ENCODE results near the gene EPHA10. TPM values are rescaled to one million over a fixed set of nuclear protein-coding genes. Genes with fewer than 3 reads are reported as not detected.

The EPHA10 gene
- total RNA-seq, 2 experiments from 2014 or later, result 0.48 to 0.92 TPM

- DNase-seq, result no peak
- no peaks in the 10 kb centered on the region for H3K36me3 Mint-ChIP-seq
- H3K9me3 Mint-ChIP-seq, result no peaks in the 10 kb centered on the region
- H3K27me3 Mint-ChIP-seq, result no peaks in the 10 kb centered on the region
- POLR2A ChIA-PET, result interaction anchor here (0.5 to 1.0 kb wide), 2 partner anchors 11 to 191 kb away, joined by 3 read pairs; no protein-coding TSS in a partner anchor
- no peaks in the 10 kb centered on the region for H3K4me1 Mint-ChIP-seq (ENCODE audit: low read depth)
- no peak overlapping the region for H3K27ac Mint-ChIP-seq
- intact Hi-C loops (cut with micrococcal nuclease), result no loop called here
- no peak overlapping the region for H3K4me3 Mint-ChIP-seq
- CTCF ChIA-PET, result no interaction called here
Measured at GRCh38 chr1:37718181-37718900, 46.6 kb downstream of the EPHA10 start.

- intact Hi-C loops (cut with micrococcal nuclease), result no loop called here
- Mint-ChIP-seq H3K36me3 (no peaks in the 10 kb centered on the region), H3K27ac (no peak overlapping the region), H3K9me3 (no peaks in the 10 kb centered on the region), H3K4me3 (no peak overlapping the region), H3K4me1 (ENCODE audit: low read depth) (no peaks in the 10 kb centered on the region), H3K27me3 (no peaks in the 10 kb centered on the region)
- CTCF ChIA-PET, result no interaction called here
- no peak for DNase-seq
- POLR2A ChIA-PET, result interaction anchor here (1.0 kb wide), 1 partner anchor 10 kb away, joined by 3 read pairs; no protein-coding TSS in a partner anchor
Measured at GRCh38 chr1:37717631-37718030, 47.3 kb downstream of the EPHA10 start.

- H3K4me3 Mint-ChIP-seq, result no peak overlapping the region
- H3K27me3 Mint-ChIP-seq, result no peaks in the 10 kb centered on the region
- ChIA-PET CTCF (no interaction called here), POLR2A (no interaction called here)
- H3K36me3 Mint-ChIP-seq, result no peaks in the 10 kb centered on the region
- no peaks in the 10 kb centered on the region for H3K4me1 Mint-ChIP-seq (ENCODE audit: low read depth)
- H3K9me3 Mint-ChIP-seq, result no peaks in the 10 kb centered on the region
- H3K27ac Mint-ChIP-seq, result no peak overlapping the region
- no peak for DNase-seq
- intact Hi-C loops (cut with micrococcal nuclease), result no loop called here
Measured at GRCh38 chr1:37716321-37716720, 48.6 kb downstream of the EPHA10 start.

GRCh38 chr1:37714689-37715088 is 50.2 kb downstream of the EPHA10 start:
- H3K4me1 Mint-ChIP-seq (ENCODE audit: low read depth), result no peaks in the 10 kb centered on the region
- H3K27me3 Mint-ChIP-seq, result no peaks in the 10 kb centered on the region
- H3K9me3 Mint-ChIP-seq, result no peaks in the 10 kb centered on the region
- H3K4me3 Mint-ChIP-seq, result no peak overlapping the region
- DNase-seq, result no peak
- intact Hi-C loops (cut with micrococcal nuclease), result no loop called here
- peaks cover 1% of the 10 kb centered on the region for H3K36me3 Mint-ChIP-seq
- POLR2A ChIA-PET, result no interaction called here
- no peak overlapping the region for H3K27ac Mint-ChIP-seq
- CTCF ChIA-PET, result no interaction called here

- no peak for DNase-seq
- intact Hi-C loops (cut with micrococcal nuclease), result no loop called here
- Mint-ChIP-seq H3K36me3 (peaks cover 5% of the 10 kb centered on the region), H3K4me1 (ENCODE audit: low read depth) (no peaks in the 10 kb centered on the region), H3K4me3 (no peak overlapping the region), H3K9me3 (no peaks in the 10 kb centered on the region), H3K27me3 (no peaks in the 10 kb centered on the region), H3K27ac (no peak overlapping the region)
- CTCF ChIA-PET, result no interaction called here
- POLR2A ChIA-PET, result no interaction called here
Measured at GRCh38 chr1:37714226-37714625, 50.7 kb downstream of the EPHA10 start.

GRCh38 chr1:37708471-37708870 is 56.4 kb downstream of the EPHA10 start:
- Mint-ChIP-seq H3K27me3 (no peaks in the 10 kb centered on the region), H3K4me1 (ENCODE audit: low read depth) (peaks cover 5% of the 10 kb centered on the region), H3K9me3 (no peaks in the 10 kb centered on the region), H3K4me3 (no peak overlapping the region), H3K36me3 (peaks cover 46% of the 10 kb centered on the region), H3K27ac (no peak overlapping the region)
- no peak for DNase-seq
- CTCF ChIA-PET, result no interaction called here
- POLR2A ChIA-PET, result no interaction called here
- intact Hi-C loops (cut with micrococcal nuclease), result no loop called here

- ChIA-PET POLR2A (interaction anchor here (1.4 kb wide), 1 partner anchor 226 kb away, joined by 3 read pairs; no protein-coding TSS in a partner anchor), CTCF (no interaction called here)
Measured at GRCh38 chr1:37705399-37705798, 59.5 kb downstream of the EPHA10 start.

GRCh38 chr1:37704966-37705365 is 60.0 kb downstream of the EPHA10 start:
- Mint-ChIP-seq H3K9me3 (no peaks in the 10 kb centered on the region), H3K36me3 (peaks cover 75% of the 10 kb centered on the region), H3K4me1 (ENCODE audit: low read depth) (peaks cover 5% of the 10 kb centered on the region), H3K27ac (peak overlapping the region; percentile 46), H3K4me3 (no peak overlapping the region), H3K27me3 (no peaks in the 10 kb centered on the region)
- ChIA-PET CTCF (interaction anchor here (0.6 kb wide), 1 partner anchor 285 kb away, joined by 3 read pairs; no protein-coding TSS in a partner anchor), POLR2A (interaction anchor here (1.4 kb wide), 1 partner anchor 226 kb away, joined by 3 read pairs; no protein-coding TSS in a partner anchor)
- no peak for DNase-seq
- intact Hi-C loops (cut with micrococcal nuclease), result no loop called here

More at GRCh38 chr1:37705399-37705798, 59.5 kb downstream of the EPHA10 start:
- peaks cover 5% of the 10 kb centered on the region for H3K4me1 Mint-ChIP-seq (ENCODE audit: low read depth)
- H3K9me3 Mint-ChIP-seq, result no peaks in the 10 kb centered on the region
- no peak overlapping the region for H3K4me3 Mint-ChIP-seq
- peak; percentile 49 for DNase-seq
- H3K27me3 Mint-ChIP-seq, result no peaks in the 10 kb centered on the region
- H3K27ac Mint-ChIP-seq, result peak overlapping the region; percentile 46
- H3K36me3 Mint-ChIP-seq, result peaks cover 70% of the 10 kb centered on the region
- intact Hi-C loops (cut with micrococcal nuclease), result no loop called here

- H3K9me3 Mint-ChIP-seq, result no peaks in the 10 kb centered on the region
- POLR2A ChIA-PET, result no interaction called here
- intact Hi-C loops (cut with micrococcal nuclease), result no loop called here
- CTCF ChIA-PET, result interaction anchor here (1.6 kb wide), 1 partner anchor 157 kb away, joined by 3 read pairs; no protein-coding TSS in a partner anchor
- peaks cover 73% of the 10 kb centered on the region for H3K36me3 Mint-ChIP-seq
- no peaks in the 10 kb centered on the region for H3K27me3 Mint-ChIP-seq
- no peak overlapping the region for H3K4me3 Mint-ChIP-seq
- peaks cover 17% of the 10 kb centered on the region for H3K4me1 Mint-ChIP-seq (ENCODE audit: low read depth)
- H3K27ac Mint-ChIP-seq, result no peak overlapping the region
- DNase-seq, result no peak
Measured at GRCh38 chr1:37703061-37703460, 61.9 kb downstream of the EPHA10 start.

GRCh38 chr1:37701051-37701450 is 63.9 kb downstream of the EPHA10 start:
- ChIA-PET CTCF (interaction anchor here (1.1 kb wide), 1 partner anchor 77 kb away, joined by 3 read pairs; no protein-coding TSS in a partner anchor), POLR2A (no interaction called here)
- H3K27ac Mint-ChIP-seq, result no peak overlapping the region
- peaks cover 67% of the 10 kb centered on the region for H3K36me3 Mint-ChIP-seq
- H3K9me3 Mint-ChIP-seq, result no peaks in the 10 kb centered on the region
- peaks cover 21% of the 10 kb centered on the region for H3K4me1 Mint-ChIP-seq (ENCODE audit: low read depth)
- DNase-seq, result no peak
- intact Hi-C loops (cut with micrococcal nuclease), result no loop called here
- H3K4me3 Mint-ChIP-seq, result no peak overlapping the region
- H3K27me3 Mint-ChIP-seq, result no peaks in the 10 kb centered on the region

GRCh38 chr1:37699147-37699546 is 65.8 kb downstream of the EPHA10 start:
- ChIA-PET CTCF (interaction anchor here (0.6 to 0.8 kb wide), 2 partner anchors 17 to 93 kb away, joined by 3 read pairs; no protein-coding TSS in a partner anchor), POLR2A (interaction anchor here (1.5 kb wide), 1 partner anchor 221 kb away, joined by 4 read pairs; no protein-coding TSS in a partner anchor)
- peak overlapping the region; percentile 42 for H3K27ac Mint-ChIP-seq
- intact Hi-C loops (cut with micrococcal nuclease), result no loop called here
- peaks cover 71% of the 10 kb centered on the region for H3K36me3 Mint-ChIP-seq
- H3K4me3 Mint-ChIP-seq, result no peak overlapping the region
- DNase-seq, result peak; percentile 24
- no peaks in the 10 kb centered on the region for H3K9me3 Mint-ChIP-seq
- no peaks in the 10 kb centered on the region for H3K27me3 Mint-ChIP-seq
- H3K4me1 Mint-ChIP-seq (ENCODE audit: low read depth), result peaks cover 17% of the 10 kb centered on the region

GRCh38 chr1:37697737-37698136 is 67.2 kb downstream of the EPHA10 start:
- H3K4me3 Mint-ChIP-seq, result no peak overlapping the region
- no peak for DNase-seq
- H3K36me3 Mint-ChIP-seq, result peaks cover 62% of the 10 kb centered on the region
- ChIA-PET POLR2A (no interaction called here), CTCF (no interaction called here)
- intact Hi-C loops (cut with micrococcal nuclease), result no loop called here
- H3K27me3 Mint-ChIP-seq, result no peaks in the 10 kb centered on the region
- H3K27ac Mint-ChIP-seq, result no peak overlapping the region
- H3K4me1 Mint-ChIP-seq (ENCODE audit: low read depth), result peaks cover 17% of the 10 kb centered on the region
- no peaks in the 10 kb centered on the region for H3K9me3 Mint-ChIP-seq

GRCh38 chr1:37697090-37697489 is 67.8 kb downstream of the EPHA10 start:
- intact Hi-C loops (cut with micrococcal nuclease), result no loop called here
- peaks cover 59% of the 10 kb centered on the region for H3K36me3 Mint-ChIP-seq

More at GRCh38 chr1:37697090-37697489, 67.8 kb downstream of the EPHA10 start:
- POLR2A ChIA-PET, result no interaction called here
- DNase-seq, result no peak
- H3K4me3 Mint-ChIP-seq, result no peak overlapping the region
- H3K9me3 Mint-ChIP-seq, result no peaks in the 10 kb centered on the region
- no peaks in the 10 kb centered on the region for H3K27me3 Mint-ChIP-seq
- CTCF ChIA-PET, result interaction anchor here (1.3 kb wide), 1 partner anchor 163 kb away, joined by 5 read pairs; no protein-coding TSS in a partner anchor
- peaks cover 17% of the 10 kb centered on the region for H3K4me1 Mint-ChIP-seq (ENCODE audit: low read depth)
- no peak overlapping the region for H3K27ac Mint-ChIP-seq
